T-cell (primary cell): Measurements from ENCODE around the gene ALLC. TPM values are rescaled to one million over a fixed set of nuclear protein-coding genes. Genes with fewer than 3 reads are reported as not detected.

Experiments
- ATAC-seq, 4 experiments: fragments of 200-7000 bp in 3 of 4; fragments of 150-1000 bp in 1 of 4; cut with Tn5 transposase; replicated peaks in 1 of 4; 1 replicate in 3 of 4; 2 replicates in 1 of 4; pipeline ENCODE4 v1.10.0; 2021; ENCODE audit warnings: moderate library complexity in 3 of 4, mild to moderate bottlenecking in 2 of 4, moderate number of reproducible peaks in 1 of 4
- CTCF ChIA-PET, 2 donors: fragments of 300-600 bp; sonication (Branson Sonifier 250); formaldehyde crosslinking; loops; one replicate each; lab custom pipeline; 2022; ENCODE audit warnings: antibody characterized with exemption in 2 of 2; lab: Charles Lee
- POLR2A ChIA-PET, 2 donors: fragments of 300-600 bp; sonication (Branson Sonifier 250); formaldehyde crosslinking; loops; one replicate each; lab custom pipeline; 2022; ENCODE audit warnings: antibody characterized with exemption in 2 of 2; lab: Charles Lee
- DNase-seq, 35 experiments: peaks; one replicate each; pipeline versions ENCODE4 v3.0.0 to v3.0.0-alpha.2; 2013 to 2023
- H3K27ac ChIP-seq: one replicate; pipeline ENCODE4 v1.5.1; 2013; ENCODE audit warnings: low read length
- H3K27me3 ChIP-seq, 2 experiments: replicated peaks in 1 of 2; 1 replicate in 1 of 2; 2 replicates in 1 of 2; pipeline versions ENCODE4 v1.6.1 to v1.7.0; 2013; ENCODE audit warnings: low read length in 1 of 2, mixed read lengths in 1 of 2; ENCODE audit not compliant: control insufficient read depth in 2 of 2, insufficient read depth in 2 of 2; ENCODE audit errors: extremely low read depth in 1 of 2
- H3K36me3 ChIP-seq, 2 donors: 1 replicate in 1 of 2; 2 replicates in 1 of 2; pipeline versions ENCODE4 v1.6.1 to v1.7.0; 2013; ENCODE audit warnings: low read length in 1 of 2; ENCODE audit not compliant: control insufficient read depth in 2 of 2, insufficient read depth in 1 of 2; ENCODE audit errors: extremely low read depth in 1 of 2
- H3K4me1 ChIP-seq, 2 experiments: 1 replicate in 1 of 2; 2 replicates in 1 of 2; pipeline versions ENCODE4 v1.6.1 to v1.7.0; 2013; ENCODE audit warnings: low read length in 2 of 2, mixed read lengths in 1 of 2; ENCODE audit not compliant: insufficient read depth in 2 of 2, control insufficient read depth in 1 of 2; ENCODE audit errors: extremely low read depth in 1 of 2
- H3K4me3 ChIP-seq, 2 donors: 1 replicate in 1 of 2; 2 replicates in 1 of 2; pipeline versions ENCODE4 v1.5.1 to v1.7.0; 2013; ENCODE audit warnings: mild to moderate bottlenecking in 2 of 2, low read length in 1 of 2, moderate library complexity in 1 of 2; ENCODE audit not compliant: control insufficient read depth in 1 of 2; ENCODE audit errors: extremely low read depth in 1 of 2
- H3K9me3 ChIP-seq: 2 replicates; pipeline ENCODE4 v1.7.0; 2013
- H3K27ac Mint-ChIP-seq, 2 donors: one replicate each; pipeline ENCODE4 v1.8.0; 2020 to 2021; ENCODE audit warnings: mild to moderate bottlenecking in 2 of 2, mixed read lengths in 2 of 2
- H3K27me3 Mint-ChIP-seq, 2 donors: one replicate each; pipeline ENCODE4 v1.8.0; 2021 to 2022; ENCODE audit warnings: mixed read lengths in 2 of 2
- H3K36me3 Mint-ChIP-seq: one replicate; pipeline ENCODE4 v1.8.0; 2021; ENCODE audit warnings: mixed read lengths
- H3K4me1 Mint-ChIP-seq, 3 donors: one replicate each; pipeline ENCODE4 v1.8.0; 2020 to 2022; ENCODE audit warnings: mixed read lengths in 3 of 3, mild to moderate bottlenecking in 1 of 3
- H3K4me3 Mint-ChIP-seq, 3 donors: one replicate each; pipeline ENCODE4 v1.8.0; 2020 to 2022; ENCODE audit warnings: mild to moderate bottlenecking in 3 of 3, mixed read lengths in 3 of 3, moderate library complexity in 3 of 3
- H3K9me3 Mint-ChIP-seq, 3 donors: one replicate each; pipeline ENCODE4 v1.8.0; 2020 to 2022; ENCODE audit warnings: mixed read lengths in 3 of 3
- WGBS: methylation state at CpG from one replicate; pipeline ENCODE4 v1.1.5; 2013; ENCODE audit warnings: missing lambda C conversion rate; ENCODE audit not compliant: insufficient coverage; 5-methylcytosine and 5-hydroxymethylcytosine counted together
- total RNA-seq, 35 experiments: library from RNA in 6 of 35; stranded (reverse) in 6 of 35; fragments of 120-200 nt in 1 of 35; gene quantifications; one replicate each; pipeline versions ENCODE4 v1.2.1 to v1.2.4 and lab custom pipeline; 2013 to 2026

Gene ALLC
- total RNA-seq, 5 donors from 2014 or later (not counting 1 experiment from before 2014, with no cell fraction given) = not detected

DNA sequence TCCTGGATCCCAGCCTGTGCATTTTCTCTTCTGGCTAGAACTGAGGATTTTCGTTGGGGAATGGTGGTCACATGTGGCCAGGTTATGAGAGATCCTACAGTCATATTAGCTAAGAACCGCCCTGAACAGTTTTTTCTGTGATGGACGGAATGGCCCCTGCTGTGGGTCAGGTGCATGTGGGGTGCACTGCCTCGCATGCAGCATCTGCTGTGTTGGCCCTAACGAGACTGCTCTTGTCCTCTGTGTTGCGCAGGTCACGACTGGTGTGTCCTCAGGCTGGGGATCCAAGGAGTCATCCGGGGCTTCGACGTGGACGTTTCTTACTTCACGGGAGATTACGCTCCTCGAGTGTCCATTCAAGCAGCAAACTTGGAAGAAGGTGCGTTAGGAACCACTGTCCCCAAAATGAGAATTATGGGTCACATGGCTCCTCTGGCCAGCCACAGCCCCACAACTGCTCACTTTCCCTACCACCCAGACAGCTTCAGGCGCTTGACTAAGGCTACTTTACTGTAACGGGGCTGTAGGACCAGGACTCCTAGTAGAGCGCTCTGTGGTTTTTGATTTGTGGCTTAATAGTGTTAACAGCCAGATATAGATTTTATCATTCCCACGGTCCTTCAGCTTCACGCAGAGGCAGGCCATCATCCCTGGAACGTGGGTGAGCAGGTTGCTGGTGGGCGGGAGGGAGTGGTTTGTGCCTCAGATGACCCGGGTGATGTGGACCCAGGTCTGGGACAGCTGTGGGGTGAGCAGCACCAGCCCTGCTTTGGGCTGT, 21.8 kb downstream of the ALLC start:
- H3K27ac ChIP-seq = no peak overlapping the region
- peaks cover 0 to 5% of the 10 kb centered on the region in 2 donors for H3K27me3 Mint-ChIP-seq
- CTCF ChIA-PET = no interaction called here
- POLR2A ChIA-PET = no interaction called here
- no peak overlapping the region for H3K4me3 ChIP-seq
- WGBS = 81% methylated on average over 18 of the region's 23 CpGs
- DNase-seq = no peak
- no peaks in the 10 kb centered on the region for H3K36me3 Mint-ChIP-seq
- no peaks in the 10 kb centered on the region for H3K36me3 ChIP-seq
- H3K9me3 Mint-ChIP-seq = no peaks in the 10 kb centered on the region
- H3K9me3 ChIP-seq = no peaks in the 10 kb centered on the region
- no peaks in the 10 kb centered on the region for H3K4me1 ChIP-seq
- no peak overlapping the region for H3K27ac Mint-ChIP-seq
- H3K4me1 Mint-ChIP-seq = no peaks in the 10 kb centered on the region
- no peak for ATAC-seq
- no peak overlapping the region for H3K4me3 Mint-ChIP-seq
- H3K27me3 ChIP-seq = peaks cover 2 to 3% of the 10 kb centered on the region in 2 experiments

DNA sequence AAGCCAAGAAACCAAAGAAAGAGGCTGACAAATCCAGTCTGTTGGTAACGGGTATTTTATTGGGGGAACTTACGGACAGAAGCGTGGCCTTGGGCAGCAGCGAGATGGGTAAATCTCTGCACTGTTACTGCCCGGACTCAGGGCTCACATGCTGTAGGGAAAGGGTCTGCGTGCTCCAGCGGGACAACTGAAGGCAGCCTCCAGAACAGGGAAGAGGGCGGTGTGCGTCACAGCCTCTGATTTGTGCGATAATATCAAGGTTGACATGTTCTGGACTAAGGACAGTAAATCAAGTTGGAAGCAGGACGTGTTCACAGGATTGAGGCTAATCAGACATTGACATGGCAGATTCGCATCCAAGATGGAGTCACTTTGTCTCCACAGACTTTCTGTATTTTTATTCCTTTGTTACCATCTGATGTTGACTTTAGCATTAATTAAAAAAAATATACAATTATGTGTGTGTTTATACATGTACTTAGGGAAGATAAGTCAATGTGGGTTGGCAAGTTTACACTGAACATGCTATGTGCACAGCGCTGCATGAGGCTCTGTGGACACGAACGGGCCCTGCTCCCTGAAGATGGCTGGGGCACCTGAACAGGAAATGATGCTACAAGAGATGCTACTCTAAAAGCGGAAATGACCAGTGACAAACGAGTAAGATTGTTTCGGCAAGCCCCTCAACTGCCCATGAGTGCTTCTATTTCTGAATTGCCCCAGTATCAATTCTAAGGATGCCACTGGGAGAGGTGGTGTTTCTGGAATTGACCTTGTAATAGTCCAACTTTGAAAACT, 22.7 kb downstream of the ALLC start:
- Mint-ChIP-seq H3K36me3 (no peaks in the 10 kb centered on the region), H3K4me1 (no peaks in the 10 kb centered on the region), H3K4me3 (no peak overlapping the region), H3K27ac (no peak overlapping the region), H3K9me3 (no peaks in the 10 kb centered on the region), H3K27me3 (peaks cover 3 to 10% of the 10 kb centered on the region in 2 donors)
- CTCF ChIA-PET = no interaction called here
- Histone ChIP-seq H3K27me3 (peaks cover 2 to 3% of the 10 kb centered on the region in 2 experiments), H3K9me3 (no peaks in the 10 kb centered on the region), H3K27ac (no peak overlapping the region), H3K4me1 (no peaks in the 10 kb centered on the region), H3K36me3 (no peaks in the 10 kb centered on the region), H3K4me3 (no peak overlapping the region)
- POLR2A ChIA-PET = no interaction called here
- 85% methylated on average over 14 of the region's 18 CpGs for WGBS
- DNase-seq (no peak), ATAC-seq (no peak)

DNA sequence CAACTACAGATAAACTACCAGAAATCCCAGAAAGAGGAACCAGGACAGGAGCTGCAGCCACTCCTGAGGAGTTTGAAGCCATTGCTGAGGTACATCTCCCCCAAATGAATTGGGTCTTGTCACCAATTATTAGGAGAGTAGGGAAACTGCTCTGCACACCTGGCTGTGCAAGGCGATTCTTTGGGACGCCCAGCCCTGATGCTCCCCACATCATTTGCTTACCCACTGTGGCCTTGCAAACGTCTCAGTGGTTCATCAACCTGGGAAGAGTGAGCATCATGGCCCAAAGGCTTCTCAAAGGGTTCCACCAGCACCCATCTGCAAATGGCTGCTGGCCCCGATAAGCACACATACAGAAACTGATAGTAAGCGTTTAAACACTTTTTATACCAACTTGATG, 23.6 kb downstream of the ALLC start:
- Mint-ChIP-seq H3K27me3 (peaks cover 6 to 10% of the 10 kb centered on the region in 2 donors), H3K36me3 (no peaks in the 10 kb centered on the region), H3K4me3 (no peak overlapping the region), H3K27ac (no peak overlapping the region), H3K9me3 (no peaks in the 10 kb centered on the region), H3K4me1 (no peaks in the 10 kb centered on the region)
- H3K9me3 ChIP-seq = no peaks in the 10 kb centered on the region
- H3K27ac ChIP-seq = no peak overlapping the region
- H3K27me3 ChIP-seq = peaks cover 2 to 3% of the 10 kb centered on the region in 2 experiments
- ATAC-seq (no peak), DNase-seq (no peak)
- H3K36me3 ChIP-seq = no peaks in the 10 kb centered on the region
- POLR2A ChIA-PET = no interaction called here
- H3K4me3 ChIP-seq = no peak overlapping the region
- 80% methylated on average over 3 of the region's 5 CpGs for WGBS
- CTCF ChIA-PET = no interaction called here
- H3K4me1 ChIP-seq = no peaks in the 10 kb centered on the region

DNA sequence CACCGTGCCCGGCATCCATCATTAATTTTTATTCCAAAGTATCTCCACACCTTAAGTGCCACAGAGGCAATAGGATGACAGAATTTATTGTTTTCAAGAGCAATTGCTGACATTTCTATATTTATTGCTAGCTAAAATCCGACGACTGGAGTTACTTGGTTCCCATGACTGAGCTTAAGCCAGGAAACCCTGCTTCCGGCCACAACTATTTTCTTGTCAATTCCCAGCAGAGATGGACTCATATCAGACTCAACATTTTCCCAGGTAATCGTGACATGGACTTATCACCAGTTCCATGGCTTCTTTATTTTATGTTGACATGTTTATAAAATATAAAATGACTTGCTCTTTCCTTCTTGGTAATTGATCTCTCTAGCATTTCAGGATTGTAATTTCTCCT, 24.8 kb downstream of the ALLC start:
- Histone ChIP-seq H3K27ac (no peak overlapping the region), H3K36me3 (no peaks in the 10 kb centered on the region), H3K9me3 (no peaks in the 10 kb centered on the region), H3K4me1 (no peaks in the 10 kb centered on the region), H3K27me3 (peaks cover 2 to 4% of the 10 kb centered on the region in 2 experiments), H3K4me3 (no peak overlapping the region)
- no peaks in the 10 kb centered on the region for H3K9me3 Mint-ChIP-seq
- CTCF ChIA-PET = no interaction called here
- POLR2A ChIA-PET = no interaction called here
- DNase-seq (no peak), ATAC-seq (no peak)
- H3K27me3 Mint-ChIP-seq = peaks cover 10% of the 10 kb centered on the region in 2 donors
- no peaks in the 10 kb centered on the region for H3K36me3 Mint-ChIP-seq
- H3K4me3 Mint-ChIP-seq = no peak overlapping the region
- no CpG with 5 or more reads among the region's 6 CpGs for WGBS
- H3K4me1 Mint-ChIP-seq = no peaks in the 10 kb centered on the region
- H3K27ac Mint-ChIP-seq = no peak overlapping the region

DNA sequence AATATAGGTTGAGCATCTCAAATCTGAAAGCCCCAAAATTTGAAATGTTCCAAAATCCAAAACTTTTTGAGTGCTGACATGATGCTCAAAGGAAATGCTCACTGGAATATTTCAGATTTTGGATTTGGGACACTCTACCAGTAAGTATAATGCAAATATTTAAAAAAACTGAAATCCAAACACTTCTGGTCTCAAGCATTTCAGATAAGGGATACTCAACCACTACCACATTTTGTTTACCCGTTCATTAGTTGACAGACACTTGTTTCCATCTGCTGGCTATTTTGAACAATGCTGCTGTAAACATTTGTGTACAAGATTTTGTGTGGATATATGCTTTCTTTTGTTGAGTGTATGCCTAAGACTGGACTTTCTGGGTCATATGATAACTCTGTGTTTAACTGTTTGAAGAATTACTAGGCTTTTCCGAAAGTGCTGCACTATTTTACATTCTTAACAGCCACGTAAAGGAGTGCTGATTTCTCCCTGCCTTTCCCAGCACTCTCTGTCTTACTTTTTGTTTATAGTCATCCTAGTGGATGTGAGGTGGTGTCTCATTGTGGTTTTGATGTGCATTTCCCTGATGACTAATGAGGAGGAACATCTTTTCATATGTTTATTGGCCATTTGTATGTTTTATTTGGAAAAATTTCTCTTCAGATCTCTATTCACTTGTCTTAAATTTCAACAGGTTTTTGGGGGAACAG, 25.9 kb downstream of the ALLC start:
- Histone ChIP-seq H3K4me3 (no peak overlapping the region), H3K9me3 (no peaks in the 10 kb centered on the region), H3K27me3 (peaks cover 2 to 7% of the 10 kb centered on the region in 2 experiments), H3K27ac (no peak overlapping the region), H3K4me1 (no peaks in the 10 kb centered on the region), H3K36me3 (no peaks in the 10 kb centered on the region)
- ATAC-seq (no peak), DNase-seq (no peak)
- no peak overlapping the region for H3K4me3 Mint-ChIP-seq
- CTCF ChIA-PET = no interaction called here
- H3K36me3 Mint-ChIP-seq = no peaks in the 10 kb centered on the region
- no peaks in the 10 kb centered on the region for H3K4me1 Mint-ChIP-seq
- no CpG with 5 or more reads among the region's 3 CpGs for WGBS
- POLR2A ChIA-PET = no interaction called here
- H3K9me3 Mint-ChIP-seq = no peaks in the 10 kb centered on the region
- H3K27ac Mint-ChIP-seq = no peak overlapping the region
- peaks cover 8 to 16% of the 10 kb centered on the region in 2 donors for H3K27me3 Mint-ChIP-seq

DNA sequence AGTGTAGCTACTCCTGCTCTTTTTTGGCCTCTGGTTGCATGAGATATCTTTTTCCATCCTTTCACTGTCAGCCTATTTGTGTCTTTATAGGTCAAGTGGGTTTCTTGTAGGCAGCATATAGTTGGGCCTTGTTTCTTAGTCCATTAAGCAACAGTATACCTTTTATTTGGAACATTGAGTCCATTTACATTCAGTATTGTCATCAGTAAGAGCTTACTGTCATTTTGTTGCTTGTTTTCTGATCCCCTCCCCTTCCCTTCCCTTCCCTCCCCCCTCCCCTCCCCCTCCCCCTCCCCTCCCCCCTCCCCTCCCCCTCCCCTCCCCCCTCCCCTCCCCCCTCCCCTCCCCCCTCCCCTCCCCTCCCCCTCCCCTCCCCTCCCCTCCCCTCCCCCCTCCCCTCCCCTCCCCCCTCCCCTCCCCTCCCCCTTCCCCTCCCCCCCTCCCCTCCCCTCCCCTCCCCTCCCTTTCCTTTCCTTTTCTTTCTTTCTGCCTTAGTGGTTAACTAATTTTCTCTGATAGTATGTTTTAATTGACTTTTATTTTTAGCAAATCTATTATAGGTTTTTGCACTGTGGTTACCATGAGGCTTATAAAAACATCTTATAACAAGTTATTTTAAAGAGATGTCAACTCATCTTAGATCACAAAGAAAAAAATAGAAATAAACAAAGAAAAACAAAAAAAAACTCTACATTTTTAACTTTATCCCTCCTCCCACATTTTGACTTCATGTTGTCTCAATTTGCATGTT, 32.2 kb downstream of the ALLC start:
- no peaks in the 10 kb centered on the region for H3K36me3 ChIP-seq
- Mint-ChIP-seq H3K27me3 (peaks cover 18 to 20% of the 10 kb centered on the region in 2 donors), H3K9me3 (peaks cover 3 to 17% (median 17%) of the 10 kb centered on the region in 3 donors), H3K4me3 (no peak overlapping the region), H3K4me1 (no peaks in the 10 kb centered on the region), H3K27ac (no peak overlapping the region), H3K36me3 (no peaks in the 10 kb centered on the region)
- ATAC-seq (no peak), DNase-seq (no peak)
- no peak overlapping the region for H3K4me3 ChIP-seq
- peaks cover 0 to 7% of the 10 kb centered on the region in 2 experiments for H3K27me3 ChIP-seq
- ChIA-PET POLR2A (no interaction called here), CTCF (interaction anchor here in 1 of 2 donors (0.7 kb wide), 1 partner anchor 12 kb away, joined by 3 read pairs; no protein-coding TSS in a partner anchor)
- H3K4me1 ChIP-seq = no peaks in the 10 kb centered on the region
- no peaks in the 10 kb centered on the region for H3K9me3 ChIP-seq
- no peak overlapping the region for H3K27ac ChIP-seq
